Measurements from ENCODE around the gene CREB5.

Gene CREB5

GRCh38 chr7:28520074-28521015 is 108.0 kb downstream of the CREB5 start:
- H3K9me3 Mint-ChIP-seq (ENCODE audit: low read depth): no peaks in the 10 kb centered on the region
- peaks cover 1% of the 10 kb centered on the region for H3K27me3 Mint-ChIP-seq
- H3K4me1 Mint-ChIP-seq (ENCODE audit: low read depth): no peaks in the 10 kb centered on the region
- H3K4me3 Mint-ChIP-seq: no peak overlapping the region
- H3K27ac Mint-ChIP-seq: no peak overlapping the region
- no peaks in the 10 kb centered on the region for H3K36me3 Mint-ChIP-seq

- Mint-ChIP-seq H3K9me3 (ENCODE audit: low read depth) (no peaks in the 10 kb centered on the region), H3K36me3 (no peaks in the 10 kb centered on the region), H3K4me1 (ENCODE audit: low read depth) (no peaks in the 10 kb centered on the region), H3K27ac (no peak overlapping the region), H3K27me3 (peaks cover 3% of the 10 kb centered on the region), H3K4me3 (no peak overlapping the region)
Measured at GRCh38 chr7:28524978-28525377, 112.7 kb downstream of the CREB5 start.

DNA sequence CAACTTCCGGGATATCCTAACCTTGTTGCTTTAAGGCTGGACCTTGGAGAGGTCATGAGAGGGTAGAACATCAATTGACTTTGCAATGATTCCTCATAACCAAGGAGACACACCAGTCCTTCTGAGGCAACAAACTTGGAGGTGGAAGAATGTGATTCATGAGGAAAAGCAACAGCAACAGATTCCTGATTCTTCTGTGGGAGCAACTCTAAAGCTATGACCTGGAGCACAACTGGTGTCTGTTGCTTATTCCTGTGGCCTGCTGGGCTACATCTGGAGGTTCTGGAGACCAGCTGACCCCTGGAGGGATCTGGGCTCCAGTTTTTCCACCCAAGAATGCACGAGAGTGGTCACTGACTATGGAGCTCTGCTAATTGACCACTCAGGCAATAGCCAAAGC is 116.6 kb downstream of the CREB5 start:
- Mint-ChIP-seq H3K4me3 (no peak overlapping the region), H3K27me3 (peaks cover 3% of the 10 kb centered on the region), H3K36me3 (no peaks in the 10 kb centered on the region), H3K9me3 (ENCODE audit: low read depth) (no peaks in the 10 kb centered on the region), H3K4me1 (ENCODE audit: low read depth) (no peaks in the 10 kb centered on the region), H3K27ac (no peak overlapping the region)

GRCh38 chr7:28529755-28530154 is 117.4 kb downstream of the CREB5 start:
- Mint-ChIP-seq H3K4me1 (ENCODE audit: low read depth) (no peaks in the 10 kb centered on the region), H3K4me3 (no peak overlapping the region), H3K36me3 (no peaks in the 10 kb centered on the region), H3K27ac (no peak overlapping the region), H3K9me3 (ENCODE audit: low read depth) (no peaks in the 10 kb centered on the region), H3K27me3 (peaks cover 3% of the 10 kb centered on the region)

GRCh38 chr7:28530175-28530802 is 118.0 kb downstream of the CREB5 start:
- Mint-ChIP-seq H3K9me3 (ENCODE audit: low read depth) (no peaks in the 10 kb centered on the region), H3K27me3 (peaks cover 2% of the 10 kb centered on the region), H3K27ac (no peak overlapping the region), H3K4me3 (no peak overlapping the region), H3K4me1 (ENCODE audit: low read depth) (no peaks in the 10 kb centered on the region), H3K36me3 (no peaks in the 10 kb centered on the region)

DNA sequence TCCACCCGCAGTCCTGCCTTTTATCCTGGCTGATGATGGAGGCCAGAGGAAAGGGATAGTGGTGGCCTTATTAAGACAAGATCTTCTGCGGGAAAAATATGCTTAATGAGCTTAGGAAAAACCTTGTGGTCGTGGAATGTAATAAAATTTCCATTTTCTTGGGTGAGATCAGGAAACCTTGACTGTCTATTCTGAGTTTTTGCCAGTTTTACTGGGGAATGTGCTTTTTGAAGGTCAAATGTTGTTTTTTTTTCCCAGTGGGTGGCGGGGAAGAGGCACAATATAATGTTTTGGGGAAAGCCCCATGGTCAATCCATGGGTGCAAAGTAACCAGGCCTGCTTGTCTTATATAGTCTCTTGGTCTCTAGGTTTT is 118.5 kb downstream of the CREB5 start:
- peaks cover 2% of the 10 kb centered on the region for H3K27me3 Mint-ChIP-seq
- no peaks in the 10 kb centered on the region for H3K9me3 Mint-ChIP-seq (ENCODE audit: low read depth)
- no peaks in the 10 kb centered on the region for H3K36me3 Mint-ChIP-seq
- H3K4me1 Mint-ChIP-seq (ENCODE audit: low read depth): no peaks in the 10 kb centered on the region
- no peak overlapping the region for H3K4me3 Mint-ChIP-seq
- H3K27ac Mint-ChIP-seq: no peak overlapping the region

DNA sequence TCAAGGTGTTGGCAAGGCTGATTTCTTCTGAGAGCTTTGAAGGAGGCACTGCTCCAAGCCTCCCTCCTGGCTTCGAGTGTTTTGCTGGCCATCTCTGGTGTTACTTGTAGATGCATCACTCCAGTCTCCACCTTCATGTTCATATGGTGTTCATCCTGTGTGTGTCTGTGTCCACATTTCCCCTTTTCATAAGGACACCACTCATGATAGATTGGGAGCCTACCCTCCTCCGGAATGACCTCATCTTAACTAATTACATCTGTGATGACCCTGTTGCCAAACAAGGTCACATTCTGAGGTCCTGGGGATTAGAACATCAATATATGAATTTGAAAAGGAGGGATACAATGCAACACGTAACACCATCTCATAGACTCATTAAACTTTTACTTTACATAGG is 119.0 kb downstream of the CREB5 start:
- Mint-ChIP-seq H3K36me3 (no peaks in the 10 kb centered on the region), H3K27me3 (peaks cover 2% of the 10 kb centered on the region), H3K9me3 (ENCODE audit: low read depth) (no peaks in the 10 kb centered on the region), H3K4me3 (no peak overlapping the region), H3K4me1 (ENCODE audit: low read depth) (no peaks in the 10 kb centered on the region), H3K27ac (no peak overlapping the region)

GRCh38 chr7:28532181-28532580 is 119.9 kb downstream of the CREB5 start:
- peaks cover 2% of the 10 kb centered on the region for H3K27me3 Mint-ChIP-seq
- H3K9me3 Mint-ChIP-seq (ENCODE audit: low read depth): no peaks in the 10 kb centered on the region
- no peak overlapping the region for H3K27ac Mint-ChIP-seq
- H3K36me3 Mint-ChIP-seq: no peaks in the 10 kb centered on the region
- no peak overlapping the region for H3K4me3 Mint-ChIP-seq
- no peaks in the 10 kb centered on the region for H3K4me1 Mint-ChIP-seq (ENCODE audit: low read depth)

DNA sequence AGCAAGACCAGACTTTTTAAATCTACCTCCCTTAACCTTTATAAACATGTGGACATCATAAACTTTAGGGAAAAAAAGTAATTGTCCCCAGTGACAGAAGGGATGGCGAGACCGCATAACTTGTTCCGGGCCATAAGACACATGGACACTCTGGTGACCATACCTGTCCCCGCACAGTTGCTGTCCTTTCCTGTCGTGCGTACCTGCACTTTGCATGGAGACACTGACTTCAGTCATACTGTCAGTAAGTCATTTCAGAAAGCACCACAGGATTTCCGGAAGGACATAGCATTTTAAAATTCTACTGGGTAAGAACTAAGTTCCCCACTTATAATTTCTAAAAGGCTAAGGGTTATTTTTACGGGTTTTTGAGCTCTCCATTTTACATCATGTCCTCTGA is 120.9 kb downstream of the CREB5 start:
- Mint-ChIP-seq H3K27ac (no peak overlapping the region), H3K4me3 (no peak overlapping the region), H3K27me3 (peaks cover 2% of the 10 kb centered on the region), H3K36me3 (no peaks in the 10 kb centered on the region), H3K9me3 (ENCODE audit: low read depth) (no peaks in the 10 kb centered on the region), H3K4me1 (ENCODE audit: low read depth) (no peaks in the 10 kb centered on the region)

DNA sequence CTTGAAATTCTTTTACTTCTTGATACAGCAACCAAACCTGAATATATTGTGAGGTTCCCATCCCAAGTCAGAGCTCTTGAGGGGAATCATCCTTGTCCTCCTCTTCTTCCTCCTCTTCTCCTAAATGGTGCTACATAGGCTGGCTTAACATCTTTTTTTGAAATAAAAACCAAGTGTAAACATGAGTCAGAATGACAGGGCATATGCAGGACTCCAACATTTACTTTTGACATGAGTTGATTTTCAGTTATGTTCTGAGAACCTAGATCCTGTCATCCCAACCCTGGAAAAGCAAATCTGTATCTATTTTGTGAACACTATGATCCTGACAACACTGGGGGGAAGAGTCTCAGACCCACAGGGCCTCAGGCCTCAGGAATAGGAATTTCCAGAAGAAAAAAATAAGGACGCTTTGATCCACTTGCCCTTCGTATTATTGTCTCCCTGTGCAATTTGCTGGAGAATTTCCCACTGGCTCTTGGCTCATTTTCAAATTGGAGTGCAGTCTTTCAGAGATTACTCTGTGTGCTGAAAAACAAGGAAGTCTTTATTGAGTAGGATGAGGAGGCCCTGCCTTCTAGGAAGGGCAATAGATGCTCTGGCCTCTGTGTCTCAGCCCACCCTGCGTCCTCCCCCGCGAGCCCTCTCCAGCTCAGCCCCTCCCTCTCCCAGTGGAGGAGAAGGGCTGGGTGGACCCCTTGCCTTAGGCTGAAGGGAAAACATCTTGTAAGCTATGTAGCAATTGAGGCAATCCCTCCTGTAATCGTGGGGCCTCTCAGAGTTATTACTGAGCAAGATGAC is 121.6 kb downstream of the CREB5 start:
- Mint-ChIP-seq H3K4me3 (no peak overlapping the region), H3K4me1 (ENCODE audit: low read depth) (no peaks in the 10 kb centered on the region), H3K27ac (no peak overlapping the region), H3K36me3 (no peaks in the 10 kb centered on the region), H3K27me3 (no peaks in the 10 kb centered on the region), H3K9me3 (ENCODE audit: low read depth) (no peaks in the 10 kb centered on the region)

DNA sequence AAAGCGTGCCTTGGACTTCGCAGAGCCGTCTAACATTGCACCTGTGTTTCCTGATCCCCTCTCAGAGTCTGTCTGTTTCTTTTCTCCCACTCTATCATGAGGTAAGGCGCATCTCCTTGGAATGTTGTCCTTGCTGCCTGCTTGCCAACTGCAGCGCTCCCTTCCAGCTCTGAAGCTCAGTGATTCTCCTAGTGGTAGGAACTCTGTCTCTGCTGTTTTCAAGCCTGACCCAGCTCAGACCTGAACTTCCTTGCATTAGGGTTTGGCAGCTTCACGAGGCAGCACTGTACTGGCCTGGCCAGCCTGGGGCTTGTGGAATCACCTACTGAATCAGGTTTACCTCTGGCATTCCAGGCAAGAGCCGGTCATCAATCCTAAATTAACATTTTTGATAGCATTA is 123.9 kb downstream of the CREB5 start:
- Mint-ChIP-seq H3K36me3 (no peaks in the 10 kb centered on the region), H3K27me3 (peaks cover 1% of the 10 kb centered on the region), H3K4me3 (no peak overlapping the region), H3K9me3 (ENCODE audit: low read depth) (no peaks in the 10 kb centered on the region), H3K27ac (no peak overlapping the region), H3K4me1 (ENCODE audit: low read depth) (no peaks in the 10 kb centered on the region)

DNA sequence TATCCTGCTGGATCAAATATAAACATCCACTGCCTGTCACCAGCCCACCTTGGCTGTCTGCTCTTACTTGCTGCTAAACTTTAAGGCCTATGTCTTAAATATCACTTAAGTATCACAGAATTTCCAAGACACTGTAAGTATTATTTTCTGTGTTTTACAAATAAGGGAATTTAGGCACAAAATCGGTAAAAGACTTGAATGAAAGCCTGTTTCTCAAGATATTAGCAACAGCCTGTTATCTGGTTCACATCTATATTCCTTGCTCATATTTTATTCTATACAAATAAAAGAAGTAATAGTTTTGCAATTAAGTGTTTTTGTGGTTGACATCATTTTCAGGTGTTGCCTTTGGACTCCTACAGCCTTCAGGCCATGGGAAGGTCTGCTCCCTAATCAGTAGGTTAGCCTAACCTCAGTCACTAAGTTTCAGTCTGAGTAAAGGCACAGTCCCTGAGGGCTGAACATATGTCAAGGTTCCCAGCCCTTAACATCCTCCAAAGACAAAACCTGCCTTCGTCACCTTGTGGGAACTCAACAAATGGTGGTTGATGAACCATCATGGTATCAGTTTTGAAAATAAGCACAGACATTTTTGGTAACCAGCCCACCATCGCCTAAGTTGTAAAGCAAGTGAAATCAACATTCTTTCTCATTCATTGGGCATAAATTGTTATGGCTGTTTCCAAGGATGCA is 127.1 kb downstream of the CREB5 start:
- no peak overlapping the region for H3K4me3 Mint-ChIP-seq
- H3K4me1 Mint-ChIP-seq (ENCODE audit: low read depth): no peaks in the 10 kb centered on the region
- H3K36me3 Mint-ChIP-seq: no peaks in the 10 kb centered on the region
- H3K27ac Mint-ChIP-seq: no peak overlapping the region
- H3K9me3 Mint-ChIP-seq (ENCODE audit: low read depth): no peaks in the 10 kb centered on the region
- peaks cover 1% of the 10 kb centered on the region for H3K27me3 Mint-ChIP-seq

GRCh38 chr7:28542410-28542809 is 130.1 kb downstream of the CREB5 start:
- Mint-ChIP-seq H3K27ac (no peak overlapping the region), H3K36me3 (no peaks in the 10 kb centered on the region), H3K9me3 (ENCODE audit: low read depth) (peaks cover 4% of the 10 kb centered on the region), H3K4me1 (ENCODE audit: low read depth) (no peaks in the 10 kb centered on the region), H3K4me3 (no peak overlapping the region), H3K27me3 (peaks cover 1% of the 10 kb centered on the region)

GRCh38 chr7:28544453-28545117 is 132.3 kb downstream of the CREB5 start:
- Mint-ChIP-seq H3K9me3 (ENCODE audit: low read depth) (peaks cover 8% of the 10 kb centered on the region), H3K27me3 (peaks cover 1% of the 10 kb centered on the region), H3K36me3 (peaks cover 3% of the 10 kb centered on the region), H3K4me3 (no peak overlapping the region), H3K27ac (no peak overlapping the region), H3K4me1 (ENCODE audit: low read depth) (no peaks in the 10 kb centered on the region)

All from activated naive CD8-positive, alpha-beta T cell (primary cell).